Neural cell (in vitro differentiated cells): ENCODE measurements around the gene CACNA1C.

Experiments used
- EP300 ChIP-seq: fragments of 450-650 bp; conservative IDR thresholded peaks from 2 replicates; pipeline ENCODE4 v1.6.1; 2014; ENCODE audit warnings: antibody characterized with exemption, mild to moderate bottlenecking, moderate library complexity; ENCODE audit not compliant: poor library complexity, severe bottlenecking
- SMC3 ChIP-seq: fragments of 450-650 bp; conservative IDR thresholded peaks from 2 replicates; pipeline ENCODE4 v1.6.1; 2014; ENCODE audit warnings: antibody characterized with exemption, mild to moderate bottlenecking, moderate library complexity; ENCODE audit not compliant: poor library complexity

DNA sequence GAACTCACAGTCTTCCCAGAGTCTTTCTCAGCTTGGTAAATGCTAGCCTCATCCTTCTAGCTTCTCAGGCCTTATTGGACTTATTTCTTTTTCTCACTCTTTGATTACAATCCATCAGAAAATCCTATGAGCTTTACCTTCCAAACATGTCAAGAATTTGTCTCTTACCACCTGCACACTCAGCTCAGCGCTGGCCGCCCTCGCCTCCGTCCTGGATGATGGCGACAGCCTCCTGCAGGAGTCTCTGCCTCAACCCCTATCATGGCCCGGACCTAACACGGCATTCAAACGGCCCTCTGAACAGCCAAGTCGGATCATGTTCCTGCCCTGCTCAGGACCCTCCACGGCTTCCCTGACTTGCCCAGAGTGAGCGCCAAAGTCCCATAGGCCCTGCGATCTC, 408.9 kb downstream of the CACNA1C start:
- TF ChIP-seq EP300 (no peak), SMC3 (no peak)
